ENCODE measurements around the gene HSDL1. TPM values are rescaled to one million over a fixed set of nuclear protein-coding genes. Genes with fewer than 3 reads are reported as not detected.

The HSDL1 gene
- total RNA-seq, 1 experiment from 2014 or later = 35.8 TPM

DNA sequence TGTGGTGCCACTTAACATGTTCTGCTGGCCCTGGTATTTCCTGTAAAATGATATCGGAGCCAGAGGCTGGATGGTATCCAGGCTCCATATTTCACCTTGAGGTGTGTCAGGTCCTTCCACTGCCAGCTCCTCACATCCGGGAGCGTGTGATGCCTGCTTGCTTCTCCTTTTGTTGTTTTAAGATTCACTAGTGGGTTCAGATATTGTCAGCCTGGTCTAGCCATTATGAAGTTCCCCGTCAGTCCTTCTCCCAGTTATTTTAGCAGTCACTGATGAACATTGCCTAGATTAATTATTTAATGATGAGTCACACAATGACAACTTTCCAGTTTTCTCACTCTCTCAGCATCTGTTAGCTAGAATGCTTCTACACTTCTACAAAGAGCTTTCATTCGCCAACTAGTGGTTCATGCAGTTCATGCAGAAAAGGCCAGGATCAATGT lies 11.4 kb upstream of the HSDL1 start:
- TF ChIP-seq MAX (IDR thresholded peaks at IDR 0.05) (0 out of 2 replicates have a peak, but pooled peaks have one; percentile 13), ZFX (IDR thresholded peaks at IDR 0.05) (no peak), YY1 (IDR thresholded peaks at IDR 0.05; ENCODE audit: extremely low read depth, insufficient replicate concordance, low read depth, low read length) (no peak), POLR2AphosphoS5 (IDR thresholded peaks at IDR 0.05; ENCODE audit: low read depth, low read length) (no peak)
- TF ChIP-seq, protein P1, sequence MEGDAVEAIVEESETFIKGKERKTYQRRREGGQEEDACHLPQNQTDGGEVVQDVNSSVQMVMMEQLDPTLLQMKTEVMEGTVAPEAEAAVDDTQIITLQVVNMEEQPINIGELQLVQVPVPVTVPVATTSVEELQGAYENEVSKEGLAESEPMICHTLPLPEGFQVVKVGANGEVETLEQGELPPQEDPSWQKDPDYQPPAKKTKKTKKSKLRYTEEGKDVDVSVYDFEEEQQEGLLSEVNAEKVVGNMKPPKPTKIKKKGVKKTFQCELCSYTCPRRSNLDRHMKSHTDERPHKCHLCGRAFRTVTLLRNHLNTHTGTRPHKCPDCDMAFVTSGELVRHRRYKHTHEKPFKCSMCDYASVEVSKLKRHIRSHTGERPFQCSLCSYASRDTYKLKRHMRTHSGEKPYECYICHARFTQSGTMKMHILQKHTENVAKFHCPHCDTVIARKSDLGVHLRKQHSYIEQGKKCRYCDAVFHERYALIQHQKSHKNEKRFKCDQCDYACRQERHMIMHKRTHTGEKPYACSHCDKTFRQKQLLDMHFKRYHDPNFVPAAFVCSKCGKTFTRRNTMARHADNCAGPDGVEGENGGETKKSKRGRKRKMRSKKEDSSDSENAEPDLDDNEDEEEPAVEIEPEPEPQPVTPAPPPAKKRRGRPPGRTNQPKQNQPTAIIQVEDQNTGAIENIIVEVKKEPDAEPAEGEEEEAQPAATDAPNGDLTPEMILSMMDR (IDR thresholded peaks at IDR 0.05 in 2 of 3, conservative IDR thresholded peaks at IDR 0.05 in 1 of 3; ENCODE audit: borderline replicate concordance in 1 of 3, insufficient read depth in 1 of 3, low read depth in 2 of 3, low read length in 2 of 3) = 0 out of 6 replicates have a peak, but pooled peaks of 1 of the 3 experiments have one; percentile 17

GRCh38 chr16:84155771-84156170 lies 10.8 kb upstream of the HSDL1 start:
- Histone ChIP-seq H2AFZ (ENCODE audit: low read depth, low read length, poor library complexity, severe bottlenecking) (no peak overlapping the region), H3K36me3 (ENCODE audit: control insufficient read depth in 1 of 2, insufficient read depth in 2 of 2, low read length in 2 of 2) (no peaks in the 10 kb centered on the region), H4K20me1 (ENCODE audit: insufficient read depth) (no peaks in the 10 kb centered on the region), H3K9ac (ENCODE audit: low read length) (no peak overlapping the region), H3K4me1 (ENCODE audit: control insufficient read depth in 1 of 2, insufficient read depth in 2 of 2, low read length in 2 of 2) (peaks cover 0 to 10% of the 10 kb centered on the region in 2 experiments; a peak in 2 of 4 replicates), H3K9me3 (ENCODE audit: control insufficient read depth in 1 of 2, insufficient read depth in 1 of 2, low read depth in 1 of 2, low read length in 2 of 2) (no peaks in the 10 kb centered on the region; a peak in 1 of 4 replicates), H3K9me2 (ENCODE audit: insufficient read depth) (no peaks in the 10 kb centered on the region), H3K27ac (ENCODE audit: low read depth, low read length) (no peak overlapping the region), H3K27me3 (ENCODE audit: insufficient read depth, low read length) (peaks cover 7% of the 10 kb centered on the region; the same call in 1 of the 2 replicates), H3K4me3 (replicated peaks in 1 of 2; ENCODE audit: low read depth in 1 of 2, low read length in 2 of 2) (no peak overlapping the region), H3K79me2 (ENCODE audit: insufficient read depth, low read length) (no peaks in the 10 kb centered on the region), H3K4me2 (ENCODE audit: low read length) (no peak overlapping the region)
- intact Hi-C loops (cut with micrococcal nuclease) = no loop called here
- CTCF ChIA-PET = interaction anchor here (1.8 kb wide), 1 partner anchor 31 kb away, joined by 8 read pairs; the partner anchor contains the start of gene TAF1C
- RAD21 ChIA-PET (ENCODE audit: low non-redundant PET in 1 of 2, low total read pairs in 2 of 2, uncharacterized antibody in 2 of 2, unreplicated experiment in 2 of 2) = no interaction called here
- TF ChIP-seq SIN3A (IDR thresholded peaks at IDR 0.05; ENCODE audit: low read depth) = no peak
- no peak for TF ChIP-seq FOSL1 (IDR thresholded peaks at IDR 0.05; ENCODE audit: low read depth)
- TF ChIP-seq YY1 (IDR thresholded peaks at IDR 0.05; ENCODE audit: extremely low read depth, insufficient replicate concordance, low read depth, low read length) = no peak
- TF ChIP-seq EGR1 (IDR thresholded peaks at IDR 0.05; ENCODE audit: low read depth) = no peak
- BruUV-seq (replicated peaks) = no TSS peak
- POLR2A ChIA-PET = no interaction called here
- DNase-seq (ENCODE audit: low read depth, low spot score) (no peak), ATAC-seq (no peak)

More for the DNA sequence above, 11.4 kb upstream of the HSDL1 start:
- peaks cover 7% of the 10 kb centered on the region; the same call in 1 of the 2 replicates for H3K27me3 ChIP-seq (ENCODE audit: insufficient read depth, low read length)
- ATAC-seq (peak; percentile 60), DNase-seq (ENCODE audit: low read depth, low spot score) (no peak)
- no peaks in the 10 kb centered on the region for H3K36me3 ChIP-seq (ENCODE audit: control insufficient read depth in 1 of 2, insufficient read depth in 2 of 2, low read length in 2 of 2)
- no peaks in the 10 kb centered on the region for H4K20me1 ChIP-seq (ENCODE audit: insufficient read depth)
- ChIA-PET CTCF (interaction anchor here (1.1 to 1.8 kb wide), 2 partner anchors 9 to 31 kb away, joined by 6 to 8 read pairs; partner anchors contain the start of gene TAF1C), RAD21 (ENCODE audit: low non-redundant PET in 1 of 2, low total read pairs in 2 of 2, uncharacterized antibody in 2 of 2, unreplicated experiment in 2 of 2) (no interaction called here), POLR2A (no interaction called here)
- no peak overlapping the region for H2AFZ ChIP-seq (ENCODE audit: low read depth, low read length, poor library complexity, severe bottlenecking)
- no peak overlapping the region for H3K27ac ChIP-seq (ENCODE audit: low read depth, low read length)
- intact Hi-C loops (cut with micrococcal nuclease) = no loop called here
- no peaks in the 10 kb centered on the region; a peak in 1 of 4 replicates for H3K9me3 ChIP-seq (ENCODE audit: control insufficient read depth in 1 of 2, insufficient read depth in 1 of 2, low read depth in 1 of 2, low read length in 2 of 2)
- H3K4me3 ChIP-seq (replicated peaks in 1 of 2; ENCODE audit: low read depth in 1 of 2, low read length in 2 of 2) = no peak overlapping the region
- no peaks in the 10 kb centered on the region for H3K79me2 ChIP-seq (ENCODE audit: insufficient read depth, low read length)
- no peak overlapping the region for H3K4me2 ChIP-seq (ENCODE audit: low read length)
- no TSS peak for BruUV-seq (replicated peaks)
- no peaks in the 10 kb centered on the region for H3K9me2 ChIP-seq (ENCODE audit: insufficient read depth)
- peaks cover 0 to 10% of the 10 kb centered on the region in 2 experiments; a peak in 2 of 4 replicates for H3K4me1 ChIP-seq (ENCODE audit: control insufficient read depth in 1 of 2, insufficient read depth in 2 of 2, low read length in 2 of 2)
- no peak overlapping the region for H3K9ac ChIP-seq (ENCODE audit: low read length)

Measured in HCT116 (cell line).